ENCODE measurements around the gene CUBN. TPM values are rescaled to one million over a fixed set of nuclear protein-coding genes. Genes with fewer than 3 reads are reported as not detected.

Gene CUBN
- total RNA-seq, 2 experiments from 2014 or later = 7.9 to 9.2 TPM

DNA sequence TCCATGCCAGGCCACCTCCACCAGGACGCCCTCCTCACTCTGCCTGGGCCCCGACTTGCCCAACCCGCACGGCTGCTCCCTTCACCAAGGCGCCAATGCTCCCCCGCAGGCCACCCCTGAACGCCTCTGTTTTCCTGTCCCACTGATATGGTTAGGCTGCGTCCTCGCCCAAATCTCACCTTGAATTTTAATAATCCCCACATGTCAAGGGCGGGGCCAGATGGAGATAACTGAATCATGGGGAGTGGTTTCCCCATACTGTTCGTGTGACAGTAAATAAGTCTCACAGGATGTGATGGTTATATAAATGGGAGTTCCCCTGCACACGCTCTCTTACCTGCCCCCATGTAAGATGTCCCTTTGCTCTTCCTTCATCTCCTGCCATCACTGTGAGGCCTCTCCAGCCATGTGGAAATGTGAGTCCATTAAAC lies 342.2 kb downstream of the CUBN start:
- ChIA-PET CTCF (no interaction called here), POLR2A (interaction anchor here (2.6 kb wide), 1 partner anchor 30 kb away, joined by 13 read pairs; the partner anchor contains the start of gene RSU1)
- no peaks in the 10 kb centered on the region for H3K27me3 Mint-ChIP-seq
- H3K27ac Mint-ChIP-seq = peak overlapping the region; percentile 88
- peaks cover 3% of the 10 kb centered on the region for H3K36me3 ChIP-seq (ENCODE audit: insufficient read depth, low read length)
- intact Hi-C loops (cut with DNase I, micrococcal nuclease) = loop anchor here in 1 of 2 experiments (2.0 kb wide), 1 partner anchor 29 kb away; the partner anchor contains the start of gene RSU1
- peaks cover 2% of the 10 kb centered on the region for H3K9me3 Mint-ChIP-seq
- peaks cover 23% of the 10 kb centered on the region for H3K4me1 ChIP-seq (ENCODE audit: insufficient read depth, low read length)
- H3K27ac ChIP-seq (ENCODE audit: low read depth in 1 of 2, low read length in 2 of 2) = peak overlapping the region; percentile 71 to 97
- no peaks in the 10 kb centered on the region for H3K27me3 ChIP-seq (ENCODE audit: control insufficient read depth in 1 of 2, insufficient read depth in 2 of 2, low read length in 2 of 2)
- H3K9me3 ChIP-seq (ENCODE audit: control insufficient read depth in 1 of 2, insufficient read depth in 1 of 2, low read length in 2 of 2) = peaks cover 0 to 4% of the 10 kb centered on the region in 2 experiments
- H3K36me3 Mint-ChIP-seq (ENCODE audit: low read depth) = peaks cover 47% of the 10 kb centered on the region
- TF ChIP-seq, protein P1, sequence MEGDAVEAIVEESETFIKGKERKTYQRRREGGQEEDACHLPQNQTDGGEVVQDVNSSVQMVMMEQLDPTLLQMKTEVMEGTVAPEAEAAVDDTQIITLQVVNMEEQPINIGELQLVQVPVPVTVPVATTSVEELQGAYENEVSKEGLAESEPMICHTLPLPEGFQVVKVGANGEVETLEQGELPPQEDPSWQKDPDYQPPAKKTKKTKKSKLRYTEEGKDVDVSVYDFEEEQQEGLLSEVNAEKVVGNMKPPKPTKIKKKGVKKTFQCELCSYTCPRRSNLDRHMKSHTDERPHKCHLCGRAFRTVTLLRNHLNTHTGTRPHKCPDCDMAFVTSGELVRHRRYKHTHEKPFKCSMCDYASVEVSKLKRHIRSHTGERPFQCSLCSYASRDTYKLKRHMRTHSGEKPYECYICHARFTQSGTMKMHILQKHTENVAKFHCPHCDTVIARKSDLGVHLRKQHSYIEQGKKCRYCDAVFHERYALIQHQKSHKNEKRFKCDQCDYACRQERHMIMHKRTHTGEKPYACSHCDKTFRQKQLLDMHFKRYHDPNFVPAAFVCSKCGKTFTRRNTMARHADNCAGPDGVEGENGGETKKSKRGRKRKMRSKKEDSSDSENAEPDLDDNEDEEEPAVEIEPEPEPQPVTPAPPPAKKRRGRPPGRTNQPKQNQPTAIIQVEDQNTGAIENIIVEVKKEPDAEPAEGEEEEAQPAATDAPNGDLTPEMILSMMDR (IDR thresholded peaks at IDR 0.05) = no peak
- H3K4me1 Mint-ChIP-seq (ENCODE audit: low read depth) = peaks cover 21% of the 10 kb centered on the region
- peak overlapping the region; percentile 5 for H3K4me3 Mint-ChIP-seq
- peak; percentile 25 to 92 (median 53) for DNase-seq
- ATAC-seq (ENCODE audit: poor library complexity) = peak; percentile 97
- no peak overlapping the region for H3K4me3 ChIP-seq (ENCODE audit: low read length)

DNA sequence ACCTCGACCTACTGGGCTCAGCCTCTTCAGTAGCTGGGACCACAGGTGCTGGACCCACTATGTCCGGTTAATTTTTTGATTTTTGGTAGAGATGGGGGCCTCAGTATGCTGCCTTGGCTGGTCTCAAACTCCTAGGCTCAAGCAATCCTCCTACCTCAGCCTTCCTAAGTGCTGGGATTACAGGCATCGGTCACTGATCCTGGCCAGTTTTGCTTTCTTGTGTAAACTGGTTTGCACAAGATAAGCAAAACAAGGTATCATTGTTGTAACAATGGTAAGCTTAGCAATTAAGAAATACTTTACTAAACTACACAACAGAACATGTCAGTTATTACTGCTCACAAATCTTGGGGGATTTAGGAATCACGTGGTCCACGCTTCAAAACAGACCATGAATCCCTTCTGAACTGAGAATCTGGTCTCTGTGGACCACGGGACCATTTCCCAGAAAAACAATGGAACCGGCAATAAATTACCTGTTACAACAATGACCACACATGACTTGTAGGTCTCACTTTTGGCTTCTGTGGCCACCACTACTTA lies 349.2 kb downstream of the CUBN start:
- Mint-ChIP-seq H3K9me3 (no peaks in the 10 kb centered on the region), H3K4me3 (no peak overlapping the region), H3K36me3 (ENCODE audit: low read depth) (peaks cover 43% of the 10 kb centered on the region), H3K27ac (peak overlapping the region; percentile 81), H3K4me1 (ENCODE audit: low read depth) (peaks cover 35% of the 10 kb centered on the region), H3K27me3 (no peaks in the 10 kb centered on the region)
- H3K27ac ChIP-seq (ENCODE audit: low read depth in 1 of 2, low read length in 2 of 2) = no peak overlapping the region
- ATAC-seq (ENCODE audit: poor library complexity) (no peak), DNase-seq (no peak)
- peaks cover 20% of the 10 kb centered on the region for H3K4me1 ChIP-seq (ENCODE audit: insufficient read depth, low read length)
- ChIA-PET CTCF (interaction anchor here (1.4 kb wide), 1 partner anchor 15 kb away, joined by 4 read pairs; no protein-coding TSS in a partner anchor), POLR2A (interaction anchor here (4.7 kb wide), 1 partner anchor 37 kb away, joined by 17 read pairs; the partner anchor contains the start of gene RSU1)
- TF ChIP-seq, protein P1 (IDR thresholded peaks at IDR 0.05) = no peak
- no peaks in the 10 kb centered on the region for H3K27me3 ChIP-seq (ENCODE audit: control insufficient read depth in 1 of 2, insufficient read depth in 2 of 2, low read length in 2 of 2)
- intact Hi-C loops (cut with DNase I, micrococcal nuclease) = no loop called here
- H3K36me3 ChIP-seq (ENCODE audit: insufficient read depth, low read length) = peaks cover 6% of the 10 kb centered on the region
- no peak overlapping the region for H3K4me3 ChIP-seq (ENCODE audit: low read length)
- H3K9me3 ChIP-seq (ENCODE audit: control insufficient read depth in 1 of 2, insufficient read depth in 1 of 2, low read length in 2 of 2) = no peaks in the 10 kb centered on the region

DNA sequence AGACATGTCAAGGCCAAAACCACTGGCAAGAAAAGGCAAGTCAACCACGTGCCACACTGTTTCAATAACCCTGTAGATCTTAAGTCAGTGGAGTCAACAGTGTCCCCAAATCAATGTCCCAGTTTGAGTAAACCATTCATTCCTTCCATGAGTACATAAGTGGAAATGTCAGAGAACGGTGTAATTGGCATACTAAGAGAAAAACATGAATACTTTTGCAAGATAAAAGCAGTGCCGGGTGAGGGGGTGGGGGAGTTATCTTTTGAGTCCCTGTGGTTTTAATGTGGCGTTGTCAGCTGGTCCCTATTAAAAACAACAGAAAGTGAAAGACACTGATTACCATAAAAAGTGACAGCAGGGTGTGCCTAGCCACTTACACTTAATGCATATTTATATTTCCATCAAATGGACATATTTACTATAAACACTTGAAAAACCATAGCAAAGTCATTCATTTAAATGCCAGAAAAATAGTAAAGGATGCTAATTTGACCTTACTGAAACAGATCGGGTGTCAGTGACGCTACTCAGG lies 350.2 kb downstream of the CUBN start:
- H3K27ac ChIP-seq (ENCODE audit: low read depth in 1 of 2, low read length in 2 of 2) = no peak overlapping the region
- POLR2A ChIA-PET = interaction anchor here (0.6 to 4.7 kb wide), 2 partner anchors 38 to 1334 kb away, joined by 3 to 17 read pairs; partner anchors contain the start of gene RSU1
- peaks cover 40% of the 10 kb centered on the region for H3K36me3 Mint-ChIP-seq (ENCODE audit: low read depth)
- peaks cover 6% of the 10 kb centered on the region for H3K36me3 ChIP-seq (ENCODE audit: insufficient read depth, low read length)
- H3K27me3 ChIP-seq (ENCODE audit: control insufficient read depth in 1 of 2, insufficient read depth in 2 of 2, low read length in 2 of 2) = no peaks in the 10 kb centered on the region
- peak overlapping the region; percentile 81 for H3K27ac Mint-ChIP-seq
- intact Hi-C loops (cut with DNase I, micrococcal nuclease) = loop anchor here (5.0 to 10.0 kb wide), 3 partner anchors 662 to 905 kb away; no protein-coding TSS in a partner anchor
- peaks cover 20% of the 10 kb centered on the region for H3K4me1 ChIP-seq (ENCODE audit: insufficient read depth, low read length)
- peaks cover 35% of the 10 kb centered on the region for H3K4me1 Mint-ChIP-seq (ENCODE audit: low read depth)
- H3K27me3 Mint-ChIP-seq = no peaks in the 10 kb centered on the region
- H3K9me3 Mint-ChIP-seq = no peaks in the 10 kb centered on the region
- CTCF ChIA-PET = no interaction called here
- H3K9me3 ChIP-seq (ENCODE audit: control insufficient read depth in 1 of 2, insufficient read depth in 1 of 2, low read length in 2 of 2) = no peaks in the 10 kb centered on the region
- TF ChIP-seq, protein P1 (IDR thresholded peaks at IDR 0.05) = no peak
- ATAC-seq (ENCODE audit: poor library complexity) = peak; percentile 70
- H3K4me3 Mint-ChIP-seq = no peak overlapping the region
- no peak overlapping the region for H3K4me3 ChIP-seq (ENCODE audit: low read length)
- peak in 9 of 14 experiments; percentile 14 to 76 (median 28) for DNase-seq

Measured in CD4-positive, alpha-beta T cell (primary cell).